Activated naive CD8-positive, alpha-beta T cell (primary cell): Measurements from ENCODE around the gene SUPT7L.

Experiments
- H3K27ac Mint-ChIP-seq: one replicate; pipeline ENCODE4 v1.8.0; 2021; ENCODE audit warnings: mixed read lengths
- H3K27me3 Mint-ChIP-seq: one replicate; pipeline ENCODE4 v1.8.0; 2021; ENCODE audit warnings: mixed read lengths
- H3K36me3 Mint-ChIP-seq: one replicate; pipeline ENCODE4 v1.8.0; 2021; ENCODE audit warnings: mixed read lengths
- H3K4me1 Mint-ChIP-seq: one replicate; pipeline ENCODE4 v1.8.0; 2021; ENCODE audit warnings: low read depth, mixed read lengths
- H3K4me3 Mint-ChIP-seq: one replicate; pipeline ENCODE4 v1.8.0; 2021; ENCODE audit warnings: mild to moderate bottlenecking, mixed read lengths
- H3K9me3 Mint-ChIP-seq: one replicate; pipeline ENCODE4 v1.8.0; 2021; ENCODE audit warnings: low read depth, mixed read lengths

The SUPT7L gene, protein sequence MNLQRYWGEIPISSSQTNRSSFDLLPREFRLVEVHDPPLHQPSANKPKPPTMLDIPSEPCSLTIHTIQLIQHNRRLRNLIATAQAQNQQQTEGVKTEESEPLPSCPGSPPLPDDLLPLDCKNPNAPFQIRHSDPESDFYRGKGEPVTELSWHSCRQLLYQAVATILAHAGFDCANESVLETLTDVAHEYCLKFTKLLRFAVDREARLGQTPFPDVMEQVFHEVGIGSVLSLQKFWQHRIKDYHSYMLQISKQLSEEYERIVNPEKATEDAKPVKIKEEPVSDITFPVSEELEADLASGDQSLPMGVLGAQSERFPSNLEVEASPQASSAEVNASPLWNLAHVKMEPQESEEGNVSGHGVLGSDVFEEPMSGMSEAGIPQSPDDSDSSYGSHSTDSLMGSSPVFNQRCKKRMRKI

DNA sequence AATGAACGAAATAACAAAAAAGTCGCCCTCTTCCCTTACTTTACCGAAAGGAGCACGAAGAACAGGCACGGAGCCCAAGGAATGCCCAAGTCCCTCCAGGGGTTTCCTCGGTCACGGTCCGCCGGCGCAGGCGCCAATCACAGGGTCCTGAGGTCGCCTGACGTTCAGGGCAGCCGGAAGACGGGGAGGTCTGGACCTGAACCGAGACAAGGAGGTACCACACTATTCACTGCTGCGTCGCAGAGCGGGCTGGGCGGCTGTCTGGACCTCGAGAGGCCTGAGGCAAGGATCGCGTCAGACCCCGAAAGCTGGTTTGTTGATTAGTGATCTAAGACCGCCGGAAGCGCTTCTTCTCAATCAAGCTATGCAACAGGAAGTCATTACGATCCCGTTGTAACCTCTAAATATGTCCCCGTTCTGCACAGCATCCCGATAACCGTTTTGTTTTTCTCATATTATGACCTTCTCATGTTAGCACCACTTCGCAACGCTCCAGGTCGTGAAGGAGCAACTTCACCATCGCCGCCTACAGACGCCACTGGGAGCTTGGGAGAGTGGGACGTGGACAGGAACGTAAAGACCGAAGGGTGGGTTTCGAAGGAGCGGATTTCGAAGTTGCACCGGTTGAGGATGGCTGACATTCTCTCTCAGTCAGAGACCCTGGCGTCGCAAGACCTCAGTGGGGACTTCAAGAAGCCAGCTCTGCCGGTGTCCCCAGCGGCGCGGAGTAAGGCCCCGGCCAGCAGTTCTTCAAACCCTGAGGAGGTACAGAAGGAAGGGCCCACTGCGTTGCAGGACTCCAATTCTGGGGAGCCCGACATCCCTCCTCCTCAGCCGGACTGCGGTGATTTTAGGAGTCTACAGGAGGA is at the start of gene SUPT7L, which contains the start of gene SLC4A1AP:
SUPT7L (minus strand) TSS at position 330 of the 869 bp plus-strand sequence. CDS start 1,422 bp downstream, outside the sequence.
SLC4A1AP (plus strand) TSS at position 605 of the 869 bp plus-strand sequence; CDS start at position 631, 26 bp downstream.
- Mint-ChIP-seq H3K4me3 (peak within 1 kb of the TSS; percentile 99), H3K36me3 (peaks cover 10% of the 10 kb centered on the region), H3K9me3 (no peaks in the 10 kb centered on the region), H3K27me3 (no peaks in the 10 kb centered on the region), H3K4me1 (peaks cover 53% of the 10 kb centered on the region), H3K27ac (peak within 1 kb of the TSS; percentile 100)

DNA sequence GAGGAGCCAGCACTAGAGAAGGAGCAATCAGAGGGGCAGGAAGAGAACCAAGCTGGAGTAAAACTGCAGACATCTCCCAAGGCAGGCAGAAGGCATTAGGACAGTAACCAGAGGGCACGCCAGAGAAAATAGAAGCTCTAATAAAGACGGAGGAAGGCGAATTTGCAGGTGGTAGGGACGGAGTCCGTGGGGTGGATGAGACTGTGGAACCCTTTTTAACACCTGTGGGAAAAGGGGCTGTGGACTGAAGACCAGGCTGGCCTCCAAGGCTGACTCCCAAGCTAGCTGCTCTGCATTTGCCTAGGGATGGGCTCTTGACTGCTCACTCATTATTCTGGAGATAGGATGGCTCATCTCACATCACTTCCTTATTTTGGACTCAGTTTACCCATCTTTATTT is 49.8 kb upstream of the SUPT7L start:
- H3K4me1 Mint-ChIP-seq = peaks cover 25% of the 10 kb centered on the region
- H3K27me3 Mint-ChIP-seq = peaks cover 6% of the 10 kb centered on the region
- no peaks in the 10 kb centered on the region for H3K9me3 Mint-ChIP-seq
- no peaks in the 10 kb centered on the region for H3K36me3 Mint-ChIP-seq
- H3K27ac Mint-ChIP-seq = no peak overlapping the region
- no peak overlapping the region for H3K4me3 Mint-ChIP-seq

DNA sequence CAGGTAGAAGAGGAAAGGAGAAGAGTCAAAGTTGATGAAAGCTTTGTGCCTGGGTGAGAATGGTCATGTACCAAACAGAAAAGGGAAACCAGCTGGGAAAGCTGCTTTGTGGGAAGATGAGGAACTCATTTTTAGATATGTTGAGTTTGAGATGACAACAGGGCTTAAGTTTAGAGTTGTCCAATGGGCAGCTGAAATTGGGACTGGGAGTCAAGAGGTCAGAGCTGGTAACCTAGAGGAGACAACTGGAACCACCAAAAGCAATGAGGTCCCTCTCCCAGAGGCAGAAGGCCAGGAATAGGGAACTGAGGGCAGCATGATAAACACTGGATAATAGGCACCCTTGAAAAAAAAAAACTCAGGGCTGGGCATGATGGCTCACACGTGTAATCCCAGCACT is 49.1 kb upstream of the SUPT7L start:
- Mint-ChIP-seq H3K27me3 (peaks cover 6% of the 10 kb centered on the region), H3K4me1 (peaks cover 25% of the 10 kb centered on the region), H3K36me3 (no peaks in the 10 kb centered on the region), H3K27ac (no peak overlapping the region), H3K4me3 (no peak overlapping the region), H3K9me3 (no peaks in the 10 kb centered on the region)

DNA sequence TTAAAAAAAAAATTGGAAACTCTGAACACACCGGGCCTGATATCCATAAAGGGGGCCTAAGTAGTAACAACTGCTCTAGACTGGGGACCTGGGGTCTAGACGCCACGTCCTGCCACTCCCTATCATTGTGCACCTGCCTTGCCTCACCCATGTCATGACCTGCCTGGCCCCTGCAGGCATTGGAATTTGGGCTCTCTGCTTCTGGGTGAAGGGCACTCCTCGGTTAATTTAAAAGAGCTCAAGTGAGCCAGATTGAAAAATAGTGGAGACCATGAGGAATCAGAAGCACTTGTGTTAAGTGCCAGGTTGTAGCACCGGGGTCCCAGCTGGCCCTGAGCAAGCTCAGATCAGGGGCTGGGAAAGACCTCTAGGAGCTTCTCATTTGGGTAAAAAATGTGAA is 48.4 kb upstream of the SUPT7L start:
- no peak overlapping the region for H3K27ac Mint-ChIP-seq
- H3K36me3 Mint-ChIP-seq = no peaks in the 10 kb centered on the region
- no peaks in the 10 kb centered on the region for H3K9me3 Mint-ChIP-seq
- peaks cover 20% of the 10 kb centered on the region for H3K4me1 Mint-ChIP-seq
- H3K27me3 Mint-ChIP-seq = peaks cover 2% of the 10 kb centered on the region
- H3K4me3 Mint-ChIP-seq = no peak overlapping the region

DNA sequence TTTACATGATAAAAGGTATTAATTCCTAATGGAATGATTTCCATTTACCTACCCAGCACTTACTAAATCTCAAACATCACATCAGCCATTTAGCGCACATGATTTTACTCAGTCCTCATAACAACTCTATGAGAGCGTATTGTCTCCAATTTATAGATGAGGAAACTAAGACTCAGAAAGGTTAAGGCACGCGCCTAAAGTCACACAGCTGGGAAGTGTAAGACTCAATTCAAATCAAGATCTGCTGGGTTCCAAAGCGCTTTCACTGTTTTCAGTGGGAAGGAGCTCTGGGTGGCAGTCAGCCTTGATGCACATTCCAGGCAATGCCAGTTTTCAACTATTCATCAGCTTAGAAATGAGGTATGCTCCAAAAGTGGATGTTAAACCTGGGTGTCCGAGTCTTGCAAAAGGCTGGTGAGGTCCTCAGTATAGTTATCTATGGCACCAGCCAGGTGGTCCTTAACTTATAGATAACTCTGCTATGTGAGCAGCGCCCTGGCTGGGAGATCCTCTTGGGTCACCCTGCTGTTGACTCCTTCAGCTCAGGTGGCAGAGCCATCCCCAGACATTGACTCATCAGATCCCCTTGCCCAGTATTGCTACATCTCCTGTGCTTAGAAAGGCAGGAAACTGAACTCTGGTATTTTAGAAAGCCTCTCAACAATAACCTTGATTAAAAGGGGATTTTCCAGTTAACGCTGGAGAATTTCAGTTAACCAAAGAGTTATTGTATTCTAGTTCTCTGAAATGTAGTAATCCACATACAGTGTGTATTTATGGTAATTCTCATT is 47.4 kb upstream of the SUPT7L start:
- Mint-ChIP-seq H3K9me3 (no peaks in the 10 kb centered on the region), H3K36me3 (no peaks in the 10 kb centered on the region), H3K4me1 (peaks cover 17% of the 10 kb centered on the region), H3K27ac (no peak overlapping the region), H3K4me3 (no peak overlapping the region), H3K27me3 (no peaks in the 10 kb centered on the region)

DNA sequence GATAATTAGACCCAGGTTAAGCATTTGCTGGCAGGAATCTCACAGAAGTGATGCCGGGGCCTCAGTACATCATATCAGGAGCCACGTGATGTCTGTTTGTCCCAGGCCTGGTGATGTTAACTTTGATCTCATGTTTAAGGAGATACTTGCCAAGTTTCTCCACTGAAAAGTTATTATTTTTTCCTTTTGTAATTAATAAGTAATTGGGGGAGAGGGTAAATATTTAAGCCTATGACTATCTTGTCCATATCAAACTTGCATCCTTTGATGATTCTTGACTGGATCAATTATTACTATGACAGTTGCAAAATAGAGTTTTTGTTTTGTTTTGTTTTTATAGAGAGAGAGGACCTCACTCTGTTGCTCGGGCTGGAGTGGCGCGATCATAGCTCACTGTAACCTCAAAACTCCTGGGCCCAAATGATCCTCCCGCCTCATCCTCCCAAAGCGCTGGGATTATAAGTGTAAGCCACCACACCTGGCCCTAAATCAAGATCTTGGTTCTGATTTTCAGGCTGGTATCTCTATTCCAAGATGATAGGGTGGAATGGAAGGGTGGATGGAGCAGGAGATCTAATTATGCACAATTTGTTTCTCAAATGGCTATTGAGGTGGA is 46.7 kb upstream of the SUPT7L start:
- no peaks in the 10 kb centered on the region for H3K36me3 Mint-ChIP-seq
- no peaks in the 10 kb centered on the region for H3K27me3 Mint-ChIP-seq
- H3K4me3 Mint-ChIP-seq = no peak overlapping the region
- H3K4me1 Mint-ChIP-seq = peaks cover 17% of the 10 kb centered on the region
- no peak overlapping the region for H3K27ac Mint-ChIP-seq
- H3K9me3 Mint-ChIP-seq = no peaks in the 10 kb centered on the region

DNA sequence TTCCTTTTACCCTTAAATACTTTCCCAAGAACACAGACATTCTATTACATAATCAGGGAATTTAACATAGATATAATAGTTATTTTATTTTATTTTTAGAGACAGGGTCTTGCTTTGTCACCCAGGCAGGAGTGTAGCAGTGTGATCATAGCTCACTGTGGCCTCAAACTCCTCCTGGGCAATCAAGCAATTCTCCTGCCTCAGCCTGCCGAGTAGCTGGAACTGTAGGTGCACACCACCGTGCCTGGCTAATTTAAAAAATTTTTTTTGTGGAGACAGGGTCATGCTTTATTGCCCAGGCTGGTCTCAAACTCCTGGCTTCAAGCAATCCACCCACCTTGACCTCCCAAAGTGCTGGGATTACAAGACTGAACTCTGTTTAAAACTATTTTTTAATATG is 45.9 kb upstream of the SUPT7L start:
- Mint-ChIP-seq H3K27ac (no peak overlapping the region), H3K36me3 (no peaks in the 10 kb centered on the region), H3K27me3 (no peaks in the 10 kb centered on the region), H3K4me3 (no peak overlapping the region), H3K9me3 (no peaks in the 10 kb centered on the region), H3K4me1 (peaks cover 10% of the 10 kb centered on the region)

DNA sequence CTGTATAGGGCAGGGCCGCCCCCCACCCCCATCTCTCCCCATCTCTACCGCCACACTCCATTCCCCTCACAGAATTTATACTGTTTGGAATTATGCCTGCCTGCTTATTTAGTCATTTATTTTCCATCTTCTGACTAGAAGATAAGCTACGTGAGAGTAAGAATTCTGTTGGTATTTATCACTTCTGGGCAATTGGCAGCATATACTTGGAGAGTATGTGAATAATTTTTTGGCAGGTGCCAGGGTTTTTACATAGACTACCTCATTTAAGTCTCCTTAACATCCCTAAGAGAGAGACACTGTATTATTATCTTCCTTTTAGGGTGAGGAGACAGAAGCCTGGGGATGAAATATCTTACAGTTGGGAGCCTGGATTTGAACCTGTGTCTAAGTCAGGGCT is 45.3 kb upstream of the SUPT7L start:
- peaks cover 11% of the 10 kb centered on the region for H3K4me1 Mint-ChIP-seq
- H3K27me3 Mint-ChIP-seq = no peaks in the 10 kb centered on the region
- H3K9me3 Mint-ChIP-seq = no peaks in the 10 kb centered on the region
- no peaks in the 10 kb centered on the region for H3K36me3 Mint-ChIP-seq
- H3K4me3 Mint-ChIP-seq = no peak overlapping the region
- H3K27ac Mint-ChIP-seq = no peak overlapping the region

DNA sequence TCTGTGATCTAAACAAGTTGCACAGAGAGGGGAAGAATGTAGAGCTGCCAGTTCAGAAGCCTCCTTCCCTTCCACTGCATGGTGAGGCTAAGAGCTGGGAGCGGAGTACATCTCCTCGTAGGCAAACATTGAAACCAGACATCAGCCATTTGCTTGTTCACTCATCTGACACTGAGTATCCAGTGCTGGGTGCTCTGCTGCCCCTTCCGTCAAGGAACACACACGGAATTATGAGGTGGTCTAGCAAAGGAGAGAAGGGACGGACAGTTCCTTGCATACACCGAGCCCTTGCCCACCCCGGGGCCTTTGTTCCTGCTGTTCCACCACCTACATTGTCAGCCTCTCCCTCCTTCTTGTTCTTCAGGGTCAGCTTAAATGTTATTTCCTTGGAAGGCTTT is 44.8 kb upstream of the SUPT7L start:
- no peak overlapping the region for H3K4me3 Mint-ChIP-seq
- no peak overlapping the region for H3K27ac Mint-ChIP-seq
- no peaks in the 10 kb centered on the region for H3K27me3 Mint-ChIP-seq
- no peaks in the 10 kb centered on the region for H3K36me3 Mint-ChIP-seq
- no peaks in the 10 kb centered on the region for H3K9me3 Mint-ChIP-seq
- H3K4me1 Mint-ChIP-seq = peaks cover 12% of the 10 kb centered on the region

DNA sequence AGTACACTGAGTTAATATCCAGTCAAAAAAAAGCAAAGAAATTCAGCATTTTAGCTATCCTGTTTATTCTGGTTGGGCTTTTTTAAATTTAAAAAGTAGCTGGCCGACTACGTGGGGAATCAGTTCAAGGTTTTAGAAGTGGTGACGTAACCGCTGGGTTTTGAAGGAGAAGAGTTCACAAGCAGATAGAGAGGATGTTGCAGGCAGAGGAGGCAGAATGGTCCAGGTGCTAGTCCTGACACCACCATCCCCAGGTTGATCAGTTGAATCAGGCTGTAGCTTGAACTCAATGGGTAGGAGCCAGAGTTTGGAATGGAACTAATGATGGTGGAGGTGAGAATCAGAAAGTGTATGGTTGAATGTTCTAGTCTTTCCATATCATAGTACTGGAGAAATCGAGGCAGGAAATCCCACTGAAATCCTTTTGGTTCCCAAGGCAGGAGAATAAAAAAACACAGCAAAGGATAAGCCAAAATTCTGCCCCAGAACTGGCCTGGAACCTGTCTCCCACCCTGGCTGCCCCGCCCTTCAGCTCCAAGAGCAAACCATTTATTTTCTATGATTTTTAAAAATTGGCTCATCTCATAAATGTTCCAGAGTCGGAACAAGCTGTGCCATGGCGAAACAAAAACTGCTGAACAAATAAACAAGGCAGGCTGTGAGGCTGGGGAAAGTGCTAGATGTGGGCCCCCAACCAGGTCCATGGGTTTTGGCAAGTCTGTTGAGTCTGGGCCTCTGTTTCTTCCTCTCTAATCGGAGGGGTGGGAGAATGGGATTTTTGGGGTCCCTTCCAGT is 44.2 kb upstream of the SUPT7L start:
- H3K9me3 Mint-ChIP-seq = no peaks in the 10 kb centered on the region
- H3K27ac Mint-ChIP-seq = no peak overlapping the region
- H3K4me3 Mint-ChIP-seq = no peak overlapping the region
- H3K4me1 Mint-ChIP-seq = peaks cover 12% of the 10 kb centered on the region
- no peaks in the 10 kb centered on the region for H3K27me3 Mint-ChIP-seq
- H3K36me3 Mint-ChIP-seq = no peaks in the 10 kb centered on the region

DNA sequence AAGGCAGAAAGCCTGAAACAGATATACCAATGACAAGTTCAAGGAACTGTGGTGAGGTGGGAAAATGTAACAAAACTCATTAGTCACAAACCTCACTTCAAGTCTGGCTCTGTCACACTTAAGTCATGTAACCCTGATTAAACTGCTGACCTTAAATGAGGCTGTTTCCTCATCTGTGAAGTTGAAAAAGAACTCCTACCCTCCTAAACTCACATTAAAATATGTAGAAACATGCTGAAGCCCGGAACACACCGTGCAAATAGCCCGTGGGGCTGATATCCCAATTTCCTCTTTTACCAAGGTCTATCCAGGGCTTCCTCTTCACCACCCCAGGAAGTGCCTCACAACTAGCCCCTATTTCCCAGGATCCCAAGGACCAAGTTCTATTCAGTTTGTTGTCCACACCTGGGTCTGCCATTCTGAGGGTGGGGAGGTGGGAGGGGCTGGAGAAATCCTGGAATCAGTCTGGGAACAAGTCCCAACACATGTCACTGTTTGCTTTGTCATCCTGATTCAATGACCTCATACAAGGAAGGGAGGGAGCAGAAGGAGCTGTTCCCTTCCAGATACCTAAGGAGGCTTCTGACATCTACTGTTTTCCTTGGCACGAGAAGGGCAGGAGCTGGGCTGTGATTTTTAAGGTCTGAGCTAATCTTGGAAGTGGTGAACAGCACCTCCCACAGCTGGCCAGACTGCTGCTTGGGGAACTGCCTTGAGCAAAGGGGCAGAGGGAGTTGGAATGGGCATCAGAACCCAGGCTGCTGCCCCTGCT is 42.6 kb upstream of the SUPT7L start:
- Mint-ChIP-seq H3K27me3 (no peaks in the 10 kb centered on the region), H3K27ac (peak overlapping the region; percentile 56), H3K36me3 (no peaks in the 10 kb centered on the region), H3K4me3 (no peak overlapping the region), H3K4me1 (peaks cover 5% of the 10 kb centered on the region), H3K9me3 (no peaks in the 10 kb centered on the region)

DNA sequence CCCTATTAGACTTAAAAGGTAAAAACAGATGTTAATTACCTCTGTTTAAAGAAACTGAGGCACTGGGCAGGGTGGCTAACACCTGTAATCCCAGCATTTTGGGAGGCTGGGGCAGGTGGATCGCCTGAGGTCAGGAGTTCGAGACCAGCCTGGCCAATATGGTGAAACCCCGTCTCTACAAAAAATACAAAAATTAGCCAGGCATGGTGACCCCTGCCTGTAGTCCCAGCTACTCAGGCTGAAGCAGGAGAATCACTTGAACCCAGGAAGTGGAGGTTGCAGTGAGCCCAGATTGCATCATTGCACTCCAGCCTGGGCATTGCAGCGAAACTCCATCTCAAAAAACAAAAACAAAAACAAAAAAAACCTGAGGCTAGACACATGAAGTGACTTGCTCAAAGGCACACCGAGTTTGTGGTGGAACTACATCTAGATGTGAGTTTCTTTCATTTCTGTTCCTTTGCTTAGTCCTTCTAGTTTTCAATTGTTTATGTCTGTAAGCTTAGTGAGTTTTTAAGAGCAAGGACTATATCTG is 41.0 kb upstream of the SUPT7L start:
- no peaks in the 10 kb centered on the region for H3K9me3 Mint-ChIP-seq
- H3K27me3 Mint-ChIP-seq = no peaks in the 10 kb centered on the region
- H3K27ac Mint-ChIP-seq = no peak overlapping the region
- peaks cover 5% of the 10 kb centered on the region for H3K4me1 Mint-ChIP-seq
- H3K36me3 Mint-ChIP-seq = no peaks in the 10 kb centered on the region
- no peak overlapping the region for H3K4me3 Mint-ChIP-seq
